Measurements from ENCODE around the gene RPS25.
"Not testable (repeated sequence)": the region's sequence is repeated elsewhere in the genome, so short reads cannot be mapped to it uniquely, and the experiment has no call there.

RPS25 gene

DNA sequence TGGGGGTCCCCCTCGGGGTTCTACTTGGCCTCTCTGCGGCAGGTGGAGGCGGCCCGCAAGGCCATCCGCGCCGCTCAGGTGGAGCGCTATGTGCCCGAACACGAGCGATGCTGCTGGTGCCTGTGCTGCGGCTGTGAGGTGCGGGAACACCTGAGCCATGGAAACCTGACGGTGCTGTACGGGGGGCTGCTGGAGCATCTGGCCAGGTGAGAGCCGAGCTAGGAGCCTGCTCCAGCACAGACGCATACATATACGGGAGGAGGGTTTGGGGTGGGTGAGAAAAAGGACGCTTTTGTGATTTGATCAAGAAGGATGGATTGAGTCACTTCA is 19.8 kb downstream of the RPS25 start:
- intact Hi-C loops (cut with DNase I; ENCODE audit: low total_unique reads): no loop called here
- Histone ChIP-seq H3K4me1 (peaks cover 0 to 36% (median 26%) of the 10 kb centered on the region in 4 donors), H3K36me3 (peaks cover 27 to 41% (median 36%) of the 10 kb centered on the region in 3 donors), H3K27me3 (no peaks in the 10 kb centered on the region), H3K9me3 (no peaks in the 10 kb centered on the region), H3K4me3 (peak overlapping the region; percentile 75 to 76), H3K27ac (peak overlapping the region; percentile 83 to 87)
- TF ChIP-seq CTCF (IDR thresholded peaks at IDR 0.05): no peak
- no peak for DNase-seq

DNA sequence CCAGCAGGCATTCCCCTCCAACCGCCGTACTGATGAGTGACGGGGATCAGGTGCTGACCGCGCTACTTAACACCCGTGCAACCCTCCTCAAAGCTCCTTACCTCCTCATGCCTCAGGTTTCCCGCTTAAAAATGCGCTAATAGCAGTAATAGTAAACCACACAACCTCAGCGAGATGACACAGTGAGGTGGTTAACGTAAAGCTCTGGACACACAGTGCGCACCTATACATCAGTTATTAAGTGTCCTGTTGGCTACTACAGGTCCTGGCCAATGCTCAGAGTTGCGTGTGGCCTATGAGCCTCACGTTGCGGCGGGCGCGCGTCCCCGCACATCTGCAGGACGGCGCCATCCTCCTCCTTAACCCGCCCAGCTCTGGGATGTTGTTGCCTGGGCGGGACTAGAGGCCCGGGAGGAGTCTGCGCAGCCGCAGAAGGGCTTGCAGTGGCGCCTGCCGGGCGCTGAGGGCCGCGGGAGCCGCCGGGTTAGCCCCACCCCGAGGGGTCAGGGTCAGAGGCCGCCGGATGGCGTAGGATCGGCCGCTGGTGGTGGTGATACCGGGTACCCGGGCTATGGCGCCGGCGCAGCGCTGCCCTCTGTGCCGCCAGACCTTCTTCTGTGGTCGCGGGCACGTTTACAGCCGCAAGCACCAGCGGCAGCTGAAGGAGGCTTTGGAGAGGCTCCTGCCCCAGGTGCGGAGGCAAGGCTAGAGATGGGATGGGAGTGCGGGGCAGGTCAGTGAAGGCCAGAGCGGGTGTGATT is 20.3 kb downstream of the RPS25 start, which contains the start of gene CENATAC:
CENATAC (plus strand) TSS at position 512 of the 761 bp plus-strand sequence; CDS start at position 572, 60 bp downstream.
- TF ChIP-seq CTCF (IDR thresholded peaks at IDR 0.05): peak in 1 of 2 experiments; percentile 16
- no peaks in the 10 kb centered on the region for H3K27me3 ChIP-seq
- no peaks in the 10 kb centered on the region for H3K9me3 ChIP-seq
- H3K4me1 ChIP-seq: peaks cover 0 to 36% (median 26%) of the 10 kb centered on the region in 4 donors
- H3K4me3 ChIP-seq: peak within 1 kb of the TSS; percentile 75 to 76
- peak; percentile 94 to 98 for DNase-seq
- intact Hi-C loops (cut with DNase I; ENCODE audit: low total_unique reads): no loop called here
- H3K36me3 ChIP-seq: peaks cover 23 to 35% (median 32%) of the 10 kb centered on the region in 3 donors
- peak within 1 kb of the TSS; percentile 83 to 87 for H3K27ac ChIP-seq

- TF ChIP-seq CTCF (IDR thresholded peaks at IDR 0.05): peak in 1 of 2 experiments; percentile 8
- Histone ChIP-seq H3K4me3 (peak overlapping the region; percentile 75 to 76), H3K4me1 (peaks cover 0 to 36% (median 26%) of the 10 kb centered on the region in 4 donors), H3K9me3 (no peaks in the 10 kb centered on the region), H3K27me3 (no peaks in the 10 kb centered on the region), H3K27ac (peak overlapping the region; percentile 83 to 87), H3K36me3 (peaks cover 16 to 28% (median 25%) of the 10 kb centered on the region in 3 donors)
- intact Hi-C loops (cut with DNase I; ENCODE audit: low total_unique reads): no loop called here
- no peak for DNase-seq
Observed at GRCh38 chr11:118996926-118997626, 21.1 kb downstream of the RPS25 start.

- H3K4me1 ChIP-seq; H3K9me3 ChIP-seq; H3K36me3 ChIP-seq; H3K27ac ChIP-seq; DNase-seq; H3K4me3 ChIP-seq; H3K27me3 ChIP-seq; intact Hi-C loops (cut with DNase I; ENCODE audit: low total_unique reads): not testable (repeated sequence)
Observed at GRCh38 chr11:118991486-118992038, 26.6 kb downstream of the RPS25 start.

- H3K9me3 ChIP-seq: no peaks in the 10 kb centered on the region
- intact Hi-C loops (cut with DNase I; ENCODE audit: low total_unique reads): no loop called here
- H3K36me3 ChIP-seq: no peaks in the 10 kb centered on the region
- no peaks in the 10 kb centered on the region for H3K4me1 ChIP-seq
- H3K27ac ChIP-seq: no peak overlapping the region
- no peak overlapping the region for H3K4me3 ChIP-seq
- no peak for DNase-seq
- H3K27me3 ChIP-seq: peaks cover 0 to 9% of the 10 kb centered on the region in 2 donors
- no peak for TF ChIP-seq CTCF (IDR thresholded peaks at IDR 0.05)
Observed at GRCh38 chr11:118988280-118988679, 29.9 kb downstream of the RPS25 start.

GRCh38 chr11:118984825-118985224 is 33.3 kb downstream of the RPS25 start:
- no peak for DNase-seq
- Histone ChIP-seq H3K27ac (no peak overlapping the region), H3K4me3 (no peak overlapping the region), H3K27me3 (peaks cover 0 to 9% of the 10 kb centered on the region in 2 donors), H3K4me1 (peaks cover 0 to 7% (median 2%) of the 10 kb centered on the region in 4 donors), H3K9me3 (no peaks in the 10 kb centered on the region), H3K36me3 (no peaks in the 10 kb centered on the region)
- no peak for TF ChIP-seq CTCF (IDR thresholded peaks at IDR 0.05)
- intact Hi-C loops (cut with DNase I; ENCODE audit: low total_unique reads): no loop called here

DNA sequence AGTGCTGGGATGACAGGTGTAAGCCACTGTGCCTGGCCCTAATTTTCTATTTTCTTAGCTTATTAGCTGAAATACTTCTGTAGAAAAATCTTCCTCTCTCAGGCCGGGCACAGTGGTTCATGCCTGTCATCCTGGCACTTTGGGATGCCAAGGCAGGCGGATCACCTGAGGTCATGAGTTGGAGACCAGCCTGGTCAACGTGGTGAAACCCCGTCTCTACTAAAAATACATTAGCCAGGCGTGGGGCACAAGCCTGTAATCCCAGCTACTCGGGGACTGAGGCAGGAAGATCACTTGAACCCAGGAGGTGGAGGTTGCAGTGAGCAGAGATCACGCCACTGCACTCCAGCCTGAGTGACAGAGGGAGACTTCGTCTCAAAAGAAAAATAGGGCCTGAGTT is 33.8 kb downstream of the RPS25 start:
- H3K36me3 ChIP-seq; H3K27ac ChIP-seq; H3K4me1 ChIP-seq; H3K9me3 ChIP-seq; H3K4me3 ChIP-seq; DNase-seq; intact Hi-C loops (cut with DNase I; ENCODE audit: low total_unique reads): not testable (repeated sequence)
- H3K27me3 ChIP-seq: peaks cover 0 to 11% of the 10 kb centered on the region in 2 donors

All from tibial artery (tissue), 4 donors.